Measurements from ENCODE around the gene TXNL1.
"Not testable (repeated sequence)": the region's sequence is repeated elsewhere in the genome, so short reads cannot be mapped to it uniquely, and the experiment has no call there.

TXNL1 gene

GRCh38 chr18:56645415-56646016 lies 7.1 kb upstream of the TXNL1 start:
- DNase-seq (ENCODE audit: low spot score): peak; percentile 50

- no peak for DNase-seq (ENCODE audit: low spot score)
Measured at GRCh38 chr18:56643381-56643780, 5.0 kb upstream of the TXNL1 start.

- DNase-seq (ENCODE audit: low spot score): no peak
Measured at GRCh38 chr18:56641714-56642337, 3.4 kb upstream of the TXNL1 start.

GRCh38 chr18:56639571-56639970 lies 1.2 kb upstream of the TXNL1 start:
- no peak for DNase-seq (ENCODE audit: low spot score)

- no peak for DNase-seq (ENCODE audit: low spot score)
Measured at GRCh38 chr18:56639104-56639381, 651 bp upstream of the TXNL1 start.

GRCh38 chr18:56637711-56638231 lies 621 bp downstream of the TXNL1 start:
- peak; percentile 9 for DNase-seq (ENCODE audit: low spot score)

GRCh38 chr18:56637176-56637575 lies 1.2 kb downstream of the TXNL1 start:
- no peak for DNase-seq (ENCODE audit: low spot score)

GRCh38 chr18:56635007-56635406 lies 3.4 kb downstream of the TXNL1 start:
- no peak for DNase-seq (ENCODE audit: low spot score)

GRCh38 chr18:56632070-56633022 lies 6.0 kb downstream of the TXNL1 start:
- DNase-seq (ENCODE audit: low spot score): no peak

GRCh38 chr18:56627991-56628390 lies 10.4 kb downstream of the TXNL1 start:
- no peak for DNase-seq (ENCODE audit: low spot score)

- no peak for DNase-seq (ENCODE audit: low spot score)
Measured at GRCh38 chr18:56615738-56616520, 22.5 kb downstream of the TXNL1 start.

- no peak for DNase-seq (ENCODE audit: low spot score)
Measured at GRCh38 chr18:56606618-56607017, 31.8 kb downstream of the TXNL1 start.

GRCh38 chr18:56598422-56598821 lies 40.0 kb downstream of the TXNL1 start:
- DNase-seq (ENCODE audit: low spot score): no peak

GRCh38 chr18:56593906-56594305 lies 44.5 kb downstream of the TXNL1 start:
- DNase-seq (ENCODE audit: low spot score): no peak

- DNase-seq (ENCODE audit: low spot score): no peak
Measured at GRCh38 chr18:56580026-56580425, 58.4 kb downstream of the TXNL1 start.

- DNase-seq (ENCODE audit: low spot score): no peak
Measured at GRCh38 chr18:56579451-56579850, 58.9 kb downstream of the TXNL1 start.

- no peak for DNase-seq (ENCODE audit: low spot score)
Measured at GRCh38 chr18:56576826-56577573, 61.4 kb downstream of the TXNL1 start.

GRCh38 chr18:56575819-56576663 lies 62.4 kb downstream of the TXNL1 start:
- DNase-seq (ENCODE audit: low spot score): peak; percentile 21

GRCh38 chr18:56574861-56575260 lies 63.5 kb downstream of the TXNL1 start:
- DNase-seq (ENCODE audit: low spot score): no peak

GRCh38 chr18:56572267-56572666 lies 66.1 kb downstream of the TXNL1 start:
- not testable (repeated sequence) for DNase-seq (ENCODE audit: low spot score)
